ENCODE data around the gene THTPA. TPM values are rescaled to one million over a fixed set of nuclear protein-coding genes. Genes with fewer than 3 reads are reported as not detected.

THTPA gene
- polyA plus RNA-seq, 3 donors, result 15.3 to 18.2 (median 17.0) TPM

DNA sequence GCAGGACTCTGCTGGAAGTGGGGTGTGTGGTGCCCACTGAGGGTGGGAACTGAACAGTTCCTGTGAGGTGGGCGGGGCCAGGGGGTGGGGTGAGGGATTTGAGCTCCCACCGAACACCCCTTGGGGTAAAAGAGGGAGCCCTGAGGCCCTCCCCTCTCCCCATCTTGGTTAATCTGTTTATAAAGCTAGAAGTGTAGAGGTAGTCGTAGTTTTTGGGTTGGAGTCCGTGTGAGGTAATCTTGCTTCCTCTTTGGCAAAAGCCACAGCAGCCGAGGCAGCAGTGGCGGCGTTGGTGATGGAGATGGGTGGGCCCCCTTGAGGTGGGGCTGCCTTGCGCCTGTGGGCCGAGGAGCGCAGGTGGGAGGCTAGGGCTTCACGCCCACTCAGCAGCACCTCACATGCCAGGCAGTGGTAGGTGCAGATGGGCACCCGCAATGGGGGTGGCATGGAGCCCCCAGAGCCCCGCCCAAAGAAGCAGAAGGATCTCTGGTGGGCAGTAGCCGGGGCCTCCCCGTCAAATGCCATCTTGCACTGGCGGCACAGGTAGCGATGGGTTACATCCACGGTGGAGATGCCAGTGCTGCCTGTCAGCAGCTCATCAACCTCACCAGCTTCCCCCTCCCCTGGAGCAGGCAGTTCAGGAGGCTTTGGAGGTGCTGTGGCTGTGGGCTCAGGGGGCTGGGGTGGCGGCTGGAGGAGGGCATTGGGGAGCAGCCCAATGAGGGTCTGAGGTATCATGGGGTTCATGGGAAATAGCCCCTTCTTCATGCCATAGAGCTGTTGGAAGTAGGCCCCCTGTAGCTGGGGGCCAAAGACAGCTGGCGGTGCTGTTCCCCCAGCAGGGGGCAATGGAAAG, 34.1 kb upstream of the THTPA start:
- peak overlapping the region in 1 of 3 experiments; percentile 2 for H3K4me3 ChIP-seq (replicated peaks in 1 of 3; ENCODE audit: low read depth in 2 of 3, low read length in 3 of 3)
- no peaks in the 10 kb centered on the region for H3K36me3 ChIP-seq (replicated peaks in 1 of 2; ENCODE audit: control insufficient read depth in 1 of 2, insufficient read depth in 2 of 2, low read length in 2 of 2)
- H3K27ac Mint-ChIP-seq, result peak overlapping the region in 1 of 7 donors; percentile 42
- no peak overlapping the region for H3K27ac ChIP-seq (ENCODE audit: low read depth in 1 of 2, low read length in 2 of 2)
- DNase-seq, result no peak
- WGBS (ENCODE audit: insufficient coverage), result 56% methylated on average over 11 of the region's 20 CpGs
- H3K27me3 Mint-ChIP-seq (ENCODE audit: low read depth in 3 of 3), result peaks cover 0 to 6% (median 2%) of the 10 kb centered on the region in 3 donors
- H3K27me3 ChIP-seq (ENCODE audit: control insufficient read depth in 2 of 2, insufficient read depth in 2 of 2, low read length in 2 of 2), result no peaks in the 10 kb centered on the region
- TF ChIP-seq, protein P1, sequence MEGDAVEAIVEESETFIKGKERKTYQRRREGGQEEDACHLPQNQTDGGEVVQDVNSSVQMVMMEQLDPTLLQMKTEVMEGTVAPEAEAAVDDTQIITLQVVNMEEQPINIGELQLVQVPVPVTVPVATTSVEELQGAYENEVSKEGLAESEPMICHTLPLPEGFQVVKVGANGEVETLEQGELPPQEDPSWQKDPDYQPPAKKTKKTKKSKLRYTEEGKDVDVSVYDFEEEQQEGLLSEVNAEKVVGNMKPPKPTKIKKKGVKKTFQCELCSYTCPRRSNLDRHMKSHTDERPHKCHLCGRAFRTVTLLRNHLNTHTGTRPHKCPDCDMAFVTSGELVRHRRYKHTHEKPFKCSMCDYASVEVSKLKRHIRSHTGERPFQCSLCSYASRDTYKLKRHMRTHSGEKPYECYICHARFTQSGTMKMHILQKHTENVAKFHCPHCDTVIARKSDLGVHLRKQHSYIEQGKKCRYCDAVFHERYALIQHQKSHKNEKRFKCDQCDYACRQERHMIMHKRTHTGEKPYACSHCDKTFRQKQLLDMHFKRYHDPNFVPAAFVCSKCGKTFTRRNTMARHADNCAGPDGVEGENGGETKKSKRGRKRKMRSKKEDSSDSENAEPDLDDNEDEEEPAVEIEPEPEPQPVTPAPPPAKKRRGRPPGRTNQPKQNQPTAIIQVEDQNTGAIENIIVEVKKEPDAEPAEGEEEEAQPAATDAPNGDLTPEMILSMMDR (IDR thresholded peaks at IDR 0.05), result no peak
- H3K9me3 Mint-ChIP-seq, result no peaks in the 10 kb centered on the region
- H3K4me2 ChIP-seq (replicated peaks; ENCODE audit: extremely low read depth, low read length, poor library complexity, severe bottlenecking), result peak overlapping the region; percentile 5
- no peaks in the 10 kb centered on the region for H3K9me3 ChIP-seq (replicated peaks in 1 of 2; ENCODE audit: control insufficient read depth in 1 of 2, insufficient read depth in 1 of 2, low read length in 2 of 2)
- peak overlapping the region in 1 of 2 donors; percentile 74 for H3K4me3 Mint-ChIP-seq
- no peaks in the 10 kb centered on the region for H4K20me1 ChIP-seq (ENCODE audit: insufficient read depth, low read length)
- peaks cover 14 to 18% of the 10 kb centered on the region in 2 donors for H3K4me1 ChIP-seq (ENCODE audit: control insufficient read depth in 1 of 2, insufficient read depth in 2 of 2, low read length in 2 of 2)
- H2AFZ ChIP-seq (ENCODE audit: insufficient read depth, low read depth, low read length, poor library complexity, severe bottlenecking), result no peak overlapping the region
- intact Hi-C loops (cut with micrococcal nuclease), result no loop called here
- peaks cover 15% of the 10 kb centered on the region for H3K4me1 Mint-ChIP-seq
- H3K36me3 Mint-ChIP-seq, result no peaks in the 10 kb centered on the region
- H3K79me2 ChIP-seq (ENCODE audit: insufficient read depth, low read length), result no peaks in the 10 kb centered on the region
- H3K9ac ChIP-seq (ENCODE audit: insufficient read depth, low read length, poor library complexity, severe bottlenecking), result no peak overlapping the region

- no peak overlapping the region for H3K9ac ChIP-seq (ENCODE audit: insufficient read depth, low read length, poor library complexity, severe bottlenecking)
- H3K9me3 ChIP-seq (replicated peaks in 1 of 2; ENCODE audit: control insufficient read depth in 1 of 2, insufficient read depth in 1 of 2, low read length in 2 of 2), result no peaks in the 10 kb centered on the region
- no peak overlapping the region for H2AFZ ChIP-seq (ENCODE audit: insufficient read depth, low read depth, low read length, poor library complexity, severe bottlenecking)
- no peaks in the 10 kb centered on the region for H3K36me3 Mint-ChIP-seq
- peaks cover 15% of the 10 kb centered on the region for H3K4me1 Mint-ChIP-seq
- H3K4me3 Mint-ChIP-seq, result no peak overlapping the region
- intact Hi-C loops (cut with micrococcal nuclease), result no loop called here
- TF ChIP-seq, protein P1 (IDR thresholded peaks at IDR 0.05), result no peak
- H4K20me1 ChIP-seq (ENCODE audit: insufficient read depth, low read length), result no peaks in the 10 kb centered on the region
- H3K27me3 Mint-ChIP-seq (ENCODE audit: low read depth in 3 of 3), result peaks cover 0 to 6% (median 2%) of the 10 kb centered on the region in 3 donors
- no peak overlapping the region for H3K27ac Mint-ChIP-seq
- no peaks in the 10 kb centered on the region for H3K79me2 ChIP-seq (ENCODE audit: insufficient read depth, low read length)
- H3K27ac ChIP-seq (ENCODE audit: low read depth in 1 of 2, low read length in 2 of 2), result no peak overlapping the region
- H3K27me3 ChIP-seq (ENCODE audit: control insufficient read depth in 2 of 2, insufficient read depth in 2 of 2, low read length in 2 of 2), result no peaks in the 10 kb centered on the region
- H3K4me1 ChIP-seq (ENCODE audit: control insufficient read depth in 1 of 2, insufficient read depth in 2 of 2, low read length in 2 of 2), result peaks cover 14 to 18% of the 10 kb centered on the region in 2 donors
- H3K4me2 ChIP-seq (replicated peaks; ENCODE audit: extremely low read depth, low read length, poor library complexity, severe bottlenecking), result no peak overlapping the region
- H3K4me3 ChIP-seq (replicated peaks in 1 of 3; ENCODE audit: low read depth in 2 of 3, low read length in 3 of 3), result no peak overlapping the region
- no peak for DNase-seq
- no peaks in the 10 kb centered on the region for H3K36me3 ChIP-seq (replicated peaks in 1 of 2; ENCODE audit: control insufficient read depth in 1 of 2, insufficient read depth in 2 of 2, low read length in 2 of 2)
- H3K9me3 Mint-ChIP-seq, result no peaks in the 10 kb centered on the region
- 100% methylated on average over 4 of the region's 9 CpGs for WGBS (ENCODE audit: insufficient coverage)
Measured at GRCh38 chr14:23522643-23523198, 33.4 kb upstream of the THTPA start.
